ENCODE data around the gene KCTD1.

The KCTD1 gene

DNA sequence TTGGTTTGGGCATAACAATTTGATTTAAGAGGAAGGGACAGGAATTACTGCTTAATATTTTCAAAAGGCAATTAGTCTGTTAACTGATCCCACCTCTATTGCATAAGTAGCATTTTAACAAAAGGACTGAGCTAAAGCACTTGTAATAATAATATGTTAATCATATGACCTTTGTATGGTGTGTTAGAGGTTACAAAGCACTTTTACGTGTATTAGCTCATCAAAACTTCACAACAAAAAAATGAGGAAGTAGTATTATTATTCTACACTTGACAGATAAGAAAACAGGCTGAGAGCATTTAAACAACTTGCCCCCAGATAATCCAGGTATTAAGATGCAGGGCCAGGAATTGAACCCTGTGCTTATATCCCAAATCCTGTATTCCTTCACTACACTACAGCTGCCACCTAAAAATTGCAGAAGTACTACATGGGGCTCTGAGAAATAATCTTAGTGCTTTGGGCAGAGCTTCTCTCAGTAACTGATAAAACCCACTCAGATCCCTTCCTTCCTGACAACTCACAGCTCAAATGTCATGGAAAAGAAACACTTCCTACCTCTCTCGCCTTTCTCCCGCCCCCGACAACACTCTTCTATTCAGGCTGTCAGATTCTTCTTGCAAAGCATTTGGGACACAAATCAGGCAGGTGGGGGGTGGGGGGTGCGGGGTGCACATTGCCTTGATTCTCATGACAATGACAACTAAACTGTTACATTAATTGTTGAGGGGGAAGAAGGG is 20.7 kb upstream of the KCTD1 start:
- TF ChIP-seq, protein P1, sequence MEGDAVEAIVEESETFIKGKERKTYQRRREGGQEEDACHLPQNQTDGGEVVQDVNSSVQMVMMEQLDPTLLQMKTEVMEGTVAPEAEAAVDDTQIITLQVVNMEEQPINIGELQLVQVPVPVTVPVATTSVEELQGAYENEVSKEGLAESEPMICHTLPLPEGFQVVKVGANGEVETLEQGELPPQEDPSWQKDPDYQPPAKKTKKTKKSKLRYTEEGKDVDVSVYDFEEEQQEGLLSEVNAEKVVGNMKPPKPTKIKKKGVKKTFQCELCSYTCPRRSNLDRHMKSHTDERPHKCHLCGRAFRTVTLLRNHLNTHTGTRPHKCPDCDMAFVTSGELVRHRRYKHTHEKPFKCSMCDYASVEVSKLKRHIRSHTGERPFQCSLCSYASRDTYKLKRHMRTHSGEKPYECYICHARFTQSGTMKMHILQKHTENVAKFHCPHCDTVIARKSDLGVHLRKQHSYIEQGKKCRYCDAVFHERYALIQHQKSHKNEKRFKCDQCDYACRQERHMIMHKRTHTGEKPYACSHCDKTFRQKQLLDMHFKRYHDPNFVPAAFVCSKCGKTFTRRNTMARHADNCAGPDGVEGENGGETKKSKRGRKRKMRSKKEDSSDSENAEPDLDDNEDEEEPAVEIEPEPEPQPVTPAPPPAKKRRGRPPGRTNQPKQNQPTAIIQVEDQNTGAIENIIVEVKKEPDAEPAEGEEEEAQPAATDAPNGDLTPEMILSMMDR (IDR thresholded peaks at IDR 0.05) = no peak

DNA sequence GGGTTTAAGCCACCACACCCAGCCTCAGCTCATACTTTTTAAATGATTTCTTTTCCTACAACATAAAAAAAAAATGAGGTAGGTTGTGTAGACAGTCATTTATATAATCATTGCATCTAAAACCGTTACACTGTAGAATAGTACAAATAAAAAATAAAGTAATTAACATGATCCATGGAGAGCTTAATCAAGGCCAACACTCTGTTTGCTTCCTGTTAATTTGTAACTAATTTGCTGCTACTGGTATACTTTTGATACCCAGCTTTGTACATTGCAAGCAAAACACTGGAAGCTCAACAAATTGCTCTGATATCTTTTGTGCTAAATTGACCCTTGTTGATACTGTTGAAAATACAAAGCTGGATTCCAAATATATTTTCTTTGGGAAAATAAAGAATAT is 20.2 kb upstream of the KCTD1 start:
- TF ChIP-seq, protein P1 (IDR thresholded peaks at IDR 0.05) = no peak

DNA sequence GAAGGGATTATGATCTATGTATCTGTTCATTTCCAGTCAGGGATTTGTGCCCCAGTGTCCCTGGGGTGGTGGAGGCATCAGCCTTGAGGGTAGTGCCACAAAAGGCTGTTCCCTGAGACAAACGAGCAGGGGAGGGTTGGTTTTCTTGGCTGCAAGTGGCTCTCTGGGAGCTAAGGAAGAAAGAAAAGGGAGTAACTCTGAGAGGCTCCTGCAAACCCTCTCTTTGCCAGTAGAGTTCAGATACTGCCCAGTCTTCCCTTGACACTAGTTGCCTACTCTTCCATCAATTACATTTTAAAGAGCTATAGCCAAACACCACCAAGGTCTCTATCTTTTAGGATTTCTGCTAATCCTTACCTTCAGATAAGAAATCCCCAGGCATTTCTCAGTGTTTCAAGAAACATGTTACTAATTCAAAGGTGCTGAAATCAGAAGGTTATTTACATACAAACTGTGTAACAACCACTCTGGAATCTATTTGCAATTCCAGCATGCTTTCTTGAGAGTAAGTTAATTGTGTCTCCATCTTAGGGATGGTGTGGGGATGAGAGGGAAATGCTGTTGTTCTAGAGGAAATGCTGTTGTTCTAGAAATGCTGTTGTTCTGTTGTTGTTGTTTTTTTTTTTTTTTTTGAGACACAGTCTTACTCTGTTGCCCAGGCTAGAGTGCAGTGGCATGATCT is 18.7 kb upstream of the KCTD1 start:
- TF ChIP-seq, protein P1 (IDR thresholded peaks at IDR 0.05) = no peak

DNA sequence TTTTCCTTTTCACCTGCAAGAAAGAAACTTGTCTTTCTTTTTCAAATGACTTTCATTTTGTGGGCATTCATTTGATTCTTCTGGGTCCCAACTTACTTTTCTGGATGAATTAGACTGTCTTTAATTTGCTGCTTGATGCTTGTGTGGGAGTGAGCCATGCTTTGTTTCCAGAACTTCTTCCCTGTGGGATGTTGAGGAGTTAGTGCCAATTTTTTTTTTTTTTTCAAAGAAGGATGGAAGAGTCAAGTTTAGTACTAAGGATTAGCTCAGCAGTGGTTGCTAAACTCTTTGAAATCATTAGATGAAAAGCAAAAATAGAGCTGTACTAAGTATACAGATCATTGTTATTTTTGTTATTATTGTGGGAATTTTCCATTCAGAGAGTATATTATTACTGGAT is 17.2 kb upstream of the KCTD1 start:
- TF ChIP-seq, protein P1 (IDR thresholded peaks at IDR 0.05) = no peak

DNA sequence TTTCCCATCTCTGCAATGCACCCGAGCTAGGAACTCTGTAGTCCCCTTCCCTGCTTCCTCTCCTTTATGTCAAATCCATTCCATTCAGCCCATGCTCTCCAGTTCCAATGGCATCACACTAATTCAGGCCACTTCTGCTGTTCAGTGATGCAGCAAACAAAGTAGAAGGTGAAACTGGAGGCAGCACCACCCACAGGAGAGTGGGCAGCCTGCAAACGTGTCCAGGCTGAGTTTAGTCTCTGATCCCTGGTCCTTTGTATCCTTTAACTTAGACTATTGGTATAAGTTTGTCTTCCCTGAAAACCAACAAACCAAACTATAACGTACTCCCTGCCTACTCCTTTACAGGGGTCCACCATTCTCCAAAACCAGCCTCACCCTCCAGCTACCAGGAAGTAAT is 14.7 kb upstream of the KCTD1 start:
- TF ChIP-seq, protein P1 (IDR thresholded peaks at IDR 0.05) = no peak

DNA sequence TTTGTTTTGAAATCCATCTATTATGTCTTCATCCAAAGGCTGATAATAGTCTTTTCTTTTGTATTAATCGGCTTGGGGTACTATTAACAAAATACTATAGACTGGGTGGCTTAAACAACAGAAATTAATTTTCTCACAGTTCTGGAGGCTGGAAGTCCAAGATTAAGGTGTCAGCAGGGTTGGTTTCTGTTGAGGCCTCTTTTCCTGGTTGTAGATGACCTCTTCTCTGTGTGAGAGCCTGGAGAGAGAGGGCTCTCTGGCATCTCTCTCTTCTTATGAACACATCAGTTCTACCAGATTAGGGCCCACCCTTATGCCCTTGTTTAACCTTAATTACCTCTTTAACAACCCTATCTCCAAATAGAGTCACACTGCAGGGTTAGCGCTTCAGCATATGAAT is 14.2 kb upstream of the KCTD1 start:
- TF ChIP-seq, protein P1 (IDR thresholded peaks at IDR 0.05) = no peak

DNA sequence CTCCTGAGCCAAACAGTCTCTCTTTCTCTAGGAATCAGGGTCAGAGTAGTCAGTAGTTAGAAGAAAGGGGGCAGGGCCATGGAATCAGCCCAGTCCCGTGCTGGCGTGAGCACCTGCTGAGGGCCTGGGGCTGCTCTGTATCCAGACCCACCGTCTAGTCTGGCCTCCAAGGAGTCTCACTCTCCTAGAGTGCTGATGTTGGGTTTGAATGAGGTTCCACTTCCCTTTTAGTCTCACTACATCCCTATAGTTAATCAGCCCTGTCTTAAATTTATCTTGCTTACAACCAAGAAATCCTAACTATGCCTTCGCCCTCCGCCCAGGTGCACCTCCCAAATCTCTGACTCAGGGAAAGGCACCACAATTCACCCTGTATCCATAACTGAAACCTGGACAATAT is 13.4 kb upstream of the KCTD1 start:
- TF ChIP-seq, protein P1 (IDR thresholded peaks at IDR 0.05) = no peak
